Stimulated activated CD8-positive, alpha-beta memory T cell treated with anti-CD3 and anti-CD28 coated beads, Interleukin-4, amount 100 ng/mL, for 4 hours (primary cell): Measurements from ENCODE around the gene LANCL2.

ENCODE experiments used
- DNase-seq, 2 donors: peaks; one replicate each; pipeline ENCODE4 v3.0.0-alpha.2; 2020; ENCODE audit warnings: low read depth in 2 of 2, low spot score in 1 of 2

Gene LANCL2

DNA sequence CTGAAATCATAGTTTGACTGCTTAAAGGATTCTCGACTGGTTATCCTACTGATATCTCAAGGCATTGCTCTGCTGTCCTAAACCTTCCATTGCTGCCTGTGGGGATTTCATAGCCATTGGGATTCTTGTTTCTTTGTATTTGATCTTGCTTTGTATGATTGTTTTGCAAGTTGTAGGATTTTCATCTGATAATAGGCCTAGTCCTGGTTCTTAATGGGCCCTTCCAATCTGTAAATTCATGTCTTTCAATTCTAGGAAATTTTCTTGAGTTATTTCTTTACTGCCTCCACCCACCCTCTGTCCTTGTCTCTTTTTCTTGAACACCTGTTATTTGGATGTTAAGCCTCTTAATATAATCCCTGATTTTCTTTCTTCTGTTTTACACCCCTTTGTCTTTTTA, 72.2 kb downstream of the LANCL2 start:
- DNase-seq = no peak

- DNase-seq = no peak
These were observed 73.1 kb downstream of the LANCL2 start for GRCh38 chr7:55438085-55438756.

GRCh38 chr7:55438757-55439525, 73.8 kb downstream of the LANCL2 start:
- no peak for DNase-seq

DNA sequence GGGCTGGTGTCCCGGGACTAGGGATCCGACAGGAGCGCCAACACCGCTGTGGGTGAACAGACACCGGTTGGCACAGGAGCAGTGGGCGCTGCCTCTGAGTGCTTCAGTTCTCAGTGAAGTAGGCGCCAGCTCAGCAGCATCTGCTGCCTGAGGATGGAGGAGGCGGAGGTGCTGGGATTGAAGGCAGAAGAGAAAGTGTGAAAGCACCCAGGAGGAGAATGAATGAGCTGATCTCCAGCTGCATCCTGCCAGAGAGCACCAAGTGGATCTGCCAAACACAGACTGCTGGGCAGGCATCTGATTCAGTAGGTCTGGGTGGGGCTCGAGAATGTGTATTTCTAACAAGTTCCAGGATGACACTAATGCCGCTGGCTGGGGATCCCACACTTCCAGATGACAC, 74.5 kb downstream of the LANCL2 start:
- DNase-seq = no peak

- no peak for DNase-seq
These were observed 75.0 kb downstream of the LANCL2 start for GRCh38 chr7:55440040-55440690.

- no peak for DNase-seq
These were observed 75.9 kb downstream of the LANCL2 start for GRCh38 chr7:55441002-55441401.

DNA sequence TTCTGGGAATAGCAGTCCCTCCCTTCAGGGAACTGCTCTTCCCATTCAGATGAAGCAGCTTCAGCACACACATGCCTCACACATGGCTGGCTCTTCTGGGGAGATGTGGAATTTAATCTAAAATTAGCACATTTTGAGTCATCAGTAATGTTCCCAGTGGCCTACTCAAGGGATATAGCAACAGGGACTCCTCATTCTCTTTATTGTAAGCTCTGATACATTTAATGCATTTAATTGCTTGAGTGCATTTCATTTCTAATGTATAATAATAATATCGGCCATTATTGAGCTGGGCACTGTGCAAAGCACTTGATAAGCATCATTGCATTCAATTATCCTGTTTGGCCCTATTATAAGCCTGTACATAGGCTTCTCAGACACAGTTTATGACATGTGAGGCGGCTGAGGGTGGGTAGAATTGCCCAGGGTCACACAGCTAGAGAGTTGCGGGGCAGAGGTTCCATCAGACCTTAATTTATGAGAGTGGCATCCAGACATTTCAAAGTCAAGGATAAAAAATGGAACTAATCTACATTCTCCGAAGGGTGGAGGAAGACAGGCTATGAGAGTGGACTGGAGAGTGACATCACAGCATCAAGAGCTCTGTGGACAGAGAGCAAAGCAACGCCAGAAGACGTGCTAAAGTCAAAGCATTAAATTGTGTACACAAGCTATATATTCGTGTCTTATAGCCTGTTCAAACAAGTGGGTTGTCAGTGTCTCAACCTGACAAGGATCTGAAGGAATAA, 76.8 kb downstream of the LANCL2 start:
- DNase-seq = no peak

- no peak for DNase-seq
These were observed 79.6 kb downstream of the LANCL2 start for GRCh38 chr7:55444786-55445185.

DNA sequence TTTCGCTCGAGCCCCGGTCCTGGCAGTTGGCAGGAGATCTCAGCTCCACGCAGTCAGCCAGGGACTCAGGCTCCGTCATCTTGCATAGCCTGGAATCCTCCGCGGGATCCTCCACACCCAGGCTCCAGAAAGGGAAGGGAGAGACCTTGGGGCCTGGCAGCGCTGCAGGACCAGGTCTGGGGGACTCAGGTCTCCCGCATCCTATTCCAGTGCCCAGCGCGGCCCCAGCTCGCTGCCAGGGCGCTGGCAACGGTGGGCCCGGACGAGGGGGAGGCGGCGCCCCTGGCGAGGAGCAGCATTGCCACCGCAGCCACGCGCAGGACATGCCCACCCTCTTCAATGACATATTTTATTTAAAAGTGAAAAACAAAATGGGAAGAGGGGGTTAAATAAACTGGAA, 83.4 kb downstream of the LANCL2 start:
- DNase-seq = no peak

DNA sequence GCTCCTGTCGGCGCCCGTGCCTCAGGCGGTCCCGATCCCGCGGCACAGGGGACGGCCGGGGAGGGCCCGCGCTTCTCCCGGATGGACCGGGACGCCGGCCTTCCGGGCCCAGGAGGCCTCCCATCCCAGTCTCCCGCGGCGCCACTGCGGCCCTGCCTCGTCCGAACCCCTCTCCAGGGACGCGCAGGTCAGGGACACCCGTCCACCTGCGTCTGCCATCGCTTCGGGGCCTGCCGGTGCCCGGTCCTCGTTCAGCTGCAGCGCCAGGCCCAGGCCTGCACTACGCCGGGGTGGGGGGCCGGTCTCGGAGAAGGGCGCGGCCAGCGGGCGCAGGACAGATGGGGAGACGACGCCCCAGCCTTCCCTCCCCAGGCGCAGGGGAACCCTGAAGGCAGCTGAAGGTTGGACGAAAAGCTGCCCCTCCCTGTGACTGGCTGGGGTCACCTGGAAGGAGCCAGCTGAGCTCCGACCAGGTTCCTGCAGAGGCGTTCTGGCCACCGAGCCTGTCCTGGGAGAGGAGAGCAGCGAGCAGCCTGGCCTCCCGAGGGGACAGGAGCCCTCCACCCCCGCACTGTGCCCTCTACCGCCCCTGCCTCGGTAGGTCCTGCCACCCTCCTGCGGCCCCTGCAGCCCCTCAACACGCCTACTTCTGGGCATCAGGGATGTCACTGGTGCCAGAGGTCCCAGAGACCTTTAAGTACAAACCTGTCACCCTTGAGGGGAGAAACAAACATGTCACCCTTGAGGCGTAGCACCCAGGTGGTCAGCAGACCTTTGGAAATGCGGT, 84.3 kb downstream of the LANCL2 start:
- DNase-seq = no peak

DNA sequence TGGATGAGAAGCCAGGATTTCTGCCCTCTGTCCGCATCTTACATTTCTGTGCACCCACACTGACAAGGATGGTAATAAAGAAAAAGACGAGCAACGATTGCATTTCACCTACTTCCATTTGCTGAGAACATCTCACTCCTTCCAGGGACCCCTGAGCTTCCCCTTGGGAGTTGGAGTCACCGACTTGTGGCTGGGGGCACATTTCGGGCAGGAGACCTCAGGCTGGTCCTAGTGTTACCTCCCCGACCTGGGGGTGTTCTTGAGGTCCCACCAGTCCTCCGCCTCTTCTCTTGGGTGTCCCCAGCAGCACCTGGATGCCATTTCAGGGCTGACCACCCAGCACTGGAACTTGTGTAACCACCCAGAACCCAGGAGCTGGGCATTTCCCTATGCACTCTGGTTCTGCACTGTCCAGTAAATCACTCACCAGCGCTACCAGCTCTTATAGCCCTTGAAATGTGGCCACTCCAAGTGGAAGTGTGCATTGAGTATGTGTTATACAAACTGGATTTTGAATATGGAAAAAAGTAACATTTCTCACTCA, 84.9 kb downstream of the LANCL2 start:
- DNase-seq = no peak

DNA sequence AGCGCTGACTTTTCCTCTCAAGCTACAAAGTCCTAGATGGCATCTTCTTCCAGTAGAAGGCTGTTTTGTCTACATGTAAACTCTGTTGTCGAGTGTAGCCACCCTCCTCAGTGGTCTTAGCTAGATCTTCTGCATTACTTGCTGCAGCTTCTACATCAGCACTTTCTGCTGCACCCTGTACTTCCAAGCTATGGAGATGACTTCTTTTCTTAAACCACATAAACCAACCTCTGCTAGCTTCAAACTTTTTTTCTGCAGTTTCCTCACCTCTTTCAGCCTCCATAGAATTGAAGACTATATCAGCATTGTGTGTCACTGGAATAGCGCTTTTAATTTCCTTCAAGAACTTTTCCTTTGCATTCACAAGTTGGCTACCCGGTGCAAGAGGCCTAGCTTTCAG, 87.8 kb downstream of the LANCL2 start:
- no peak for DNase-seq

GRCh38 chr7:55457801-55458200, 92.7 kb downstream of the LANCL2 start:
- DNase-seq = no peak

- DNase-seq = no peak
These were observed 93.2 kb downstream of the LANCL2 start for GRCh38 chr7:55458351-55458750.

DNA sequence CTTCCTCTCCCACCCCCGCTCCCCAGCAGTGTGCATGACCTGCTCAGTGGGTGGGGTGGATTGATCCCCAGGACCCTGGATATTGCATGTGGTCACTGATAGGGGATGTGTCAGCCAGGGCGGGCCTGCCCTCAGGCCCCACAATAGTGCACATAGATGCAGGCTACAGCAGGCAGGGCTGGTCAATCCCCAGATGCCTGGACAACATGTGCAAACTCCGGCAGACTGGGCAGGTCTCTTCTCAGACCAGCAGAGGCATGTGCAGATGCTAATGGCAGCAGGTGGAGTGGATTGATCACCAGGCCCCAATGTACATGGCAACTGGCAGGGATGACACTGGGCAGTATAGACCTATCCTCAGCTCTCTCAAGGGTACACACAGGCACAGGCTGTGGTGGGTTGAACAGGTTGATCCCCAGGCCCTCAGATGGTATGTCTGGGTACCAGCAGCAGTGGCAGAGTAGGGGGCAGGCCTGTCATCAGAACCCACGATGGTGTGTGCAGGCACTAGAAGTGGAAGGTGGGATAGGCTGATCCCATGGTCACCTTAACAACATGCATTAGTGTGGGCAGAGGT, 98.6 kb downstream of the LANCL2 start:
- no peak for DNase-seq

DNA sequence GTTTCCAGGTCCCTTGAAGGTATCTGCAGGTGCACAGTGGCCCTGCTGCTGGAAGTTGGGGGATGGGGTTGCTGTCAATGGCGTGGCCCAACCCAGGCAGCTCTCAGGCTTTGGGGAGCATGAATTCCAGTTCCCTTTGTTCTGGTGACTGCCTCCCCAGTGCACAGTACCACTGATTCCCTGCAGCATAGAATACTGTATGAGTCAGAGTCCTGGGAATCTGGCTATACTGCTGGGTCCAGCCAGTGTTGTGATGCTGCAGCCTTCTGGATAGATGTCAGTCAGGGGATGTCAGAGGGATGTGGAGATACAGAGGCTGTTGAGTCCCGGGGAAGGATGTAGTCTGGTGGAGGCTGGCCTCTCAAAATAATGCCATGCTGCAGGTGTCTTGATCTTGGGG, 99.3 kb downstream of the LANCL2 start:
- DNase-seq = no peak

DNA sequence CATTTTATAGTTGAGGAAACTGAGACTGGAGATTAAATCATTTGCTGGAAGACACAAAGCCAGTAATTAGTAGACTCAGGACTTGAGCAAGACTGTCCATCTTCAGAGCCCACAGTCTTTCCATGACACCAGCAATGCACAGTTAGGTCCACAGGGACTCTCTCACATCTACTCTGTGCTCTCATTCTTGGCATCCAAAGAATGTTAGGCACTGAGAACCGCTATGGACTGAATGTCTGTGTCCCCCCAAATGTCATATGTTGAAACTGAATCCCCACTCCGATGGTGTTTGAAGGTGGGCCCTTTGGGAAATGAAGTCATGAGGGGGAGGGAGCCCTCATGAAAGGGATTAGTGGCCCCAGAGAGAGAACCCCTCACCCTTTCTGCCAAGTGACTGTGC, 100.6 kb downstream of the LANCL2 start:
- no peak for DNase-seq

- no peak for DNase-seq
These were observed 102.0 kb downstream of the LANCL2 start for GRCh38 chr7:55467047-55467593.

- no peak for DNase-seq
These were observed 103.4 kb downstream of the LANCL2 start for GRCh38 chr7:55468495-55468894.

DNA sequence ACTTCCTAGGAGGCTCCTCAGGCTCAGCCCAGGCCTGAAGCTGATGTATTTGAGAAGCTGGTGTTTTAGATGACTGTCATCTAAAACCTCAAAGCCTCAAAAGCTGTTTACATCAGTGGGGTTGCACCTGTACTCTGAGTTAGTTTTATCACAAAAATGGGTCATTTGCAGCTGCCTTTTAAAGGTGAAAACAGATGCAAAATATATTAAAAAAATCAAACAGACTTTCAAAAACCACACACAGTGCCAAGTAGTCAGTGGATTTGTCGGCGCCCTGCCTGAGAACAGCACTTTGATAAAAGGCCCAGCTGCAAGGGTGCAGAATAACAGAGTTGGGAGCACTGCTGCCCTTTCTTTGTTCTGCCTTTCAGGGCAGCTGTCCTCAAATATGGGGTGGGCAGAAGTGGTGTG, 104.1 kb downstream of the LANCL2 start:
- DNase-seq = no peak
